ENCODE data around the gene OSBPL3. TPM values are rescaled to one million over a fixed set of nuclear protein-coding genes. Genes with fewer than 3 reads are reported as not detected.

OSBPL3 gene
- total RNA-seq, 4 donors from 2014 or later = 8.9 to 22.6 (median 13.7) TPM

GRCh38 chr7:24857623-24858022 lies 122.4 kb downstream of the OSBPL3 start:
- no peak overlapping the region for H3K27ac ChIP-seq
- H3K27me3 ChIP-seq = no peaks in the 10 kb centered on the region
- no peaks in the 10 kb centered on the region for H3K4me1 ChIP-seq
- H3K36me3 ChIP-seq = peaks cover 0 to 2% (median 0%) of the 10 kb centered on the region in 3 donors
- no peaks in the 10 kb centered on the region for H3K9me3 ChIP-seq
- intact Hi-C loops (cut with DNase I) = no loop called here
- no peak for DNase-seq
- no peak for TF ChIP-seq POLR2A (IDR thresholded peaks at IDR 0.05)
- no peak for TF ChIP-seq CTCF (IDR thresholded peaks at IDR 0.05)
- no peak overlapping the region for H3K4me3 ChIP-seq

- WGBS, 2 donors = 82 to 96% methylated on average over 3 of the region's 3 CpGs
- Histone ChIP-seq H3K27ac (no peak overlapping the region), H3K36me3 (peaks cover 0 to 12% (median 3%) of the 10 kb centered on the region in 3 donors), H3K4me1 (no peaks in the 10 kb centered on the region), H3K27me3 (no peaks in the 10 kb centered on the region), H3K9me3 (no peaks in the 10 kb centered on the region), H3K4me3 (no peak overlapping the region)
- TF ChIP-seq CTCF (IDR thresholded peaks at IDR 0.05) (no peak), POLR2A (IDR thresholded peaks at IDR 0.05) (no peak)
- DNase-seq = no peak
- intact Hi-C loops (cut with DNase I) = no loop called here
Measured at GRCh38 chr7:24854866-24855265, 125.1 kb downstream of the OSBPL3 start.

- H3K27ac ChIP-seq = no peak overlapping the region
- intact Hi-C loops (cut with DNase I) = no loop called here
Measured at GRCh38 chr7:24851786-24852185, 128.2 kb downstream of the OSBPL3 start.

GRCh38 chr7:24848878-24849277 lies 131.1 kb downstream of the OSBPL3 start:
- intact Hi-C loops (cut with DNase I) = no loop called here
- H3K4me1 ChIP-seq = no peaks in the 10 kb centered on the region
- no peaks in the 10 kb centered on the region for H3K9me3 ChIP-seq
- H3K27ac ChIP-seq = no peak overlapping the region
- 89 to 93% methylated on average over 12 to 16 of the region's 16 CpGs for WGBS, 2 donors
- no peaks in the 10 kb centered on the region for H3K27me3 ChIP-seq
- no peak for DNase-seq
- peaks cover 0 to 29% (median 3%) of the 10 kb centered on the region in 3 donors for H3K36me3 ChIP-seq
- no peak overlapping the region for H3K4me3 ChIP-seq
- no peak for TF ChIP-seq POLR2A (IDR thresholded peaks at IDR 0.05)
- TF ChIP-seq CTCF (IDR thresholded peaks at IDR 0.05) = no peak

More at GRCh38 chr7:24851786-24852185, 128.2 kb downstream of the OSBPL3 start:
- no peak for TF ChIP-seq CTCF (IDR thresholded peaks at IDR 0.05)
- no peak for TF ChIP-seq POLR2A (IDR thresholded peaks at IDR 0.05)
- H3K27me3 ChIP-seq = no peaks in the 10 kb centered on the region
- no peak for DNase-seq
- H3K9me3 ChIP-seq = no peaks in the 10 kb centered on the region
- H3K36me3 ChIP-seq = peaks cover 0 to 29% (median 3%) of the 10 kb centered on the region in 3 donors
- no peaks in the 10 kb centered on the region for H3K4me1 ChIP-seq
- no peak overlapping the region for H3K4me3 ChIP-seq

GRCh38 chr7:24847754-24848153 lies 132.2 kb downstream of the OSBPL3 start:
- 90 to 93% methylated on average over 6 of the region's 6 CpGs for WGBS, 2 donors

More at GRCh38 chr7:24847754-24848153, 132.2 kb downstream of the OSBPL3 start:
- TF ChIP-seq CTCF (IDR thresholded peaks at IDR 0.05) = no peak
- no peak for TF ChIP-seq POLR2A (IDR thresholded peaks at IDR 0.05)
- intact Hi-C loops (cut with DNase I) = no loop called here
- Histone ChIP-seq H3K9me3 (no peaks in the 10 kb centered on the region), H3K4me1 (no peaks in the 10 kb centered on the region), H3K4me3 (no peak overlapping the region), H3K36me3 (peaks cover 0 to 29% (median 3%) of the 10 kb centered on the region in 3 donors), H3K27me3 (no peaks in the 10 kb centered on the region), H3K27ac (no peak overlapping the region)
- no peak for DNase-seq

Data from esophagus squamous epithelium (tissue), 5 donors.